Esophagus muscularis mucosa (tissue), 3 donors: ENCODE measurements around the gene ADISSP.

ENCODE experiments used
- POLR2A ChIP-seq: fragments of 450-650 bp; IDR thresholded peaks from one replicate; pipeline ENCODE4 v1.6.1; 2017; ENCODE audit warnings: antibody characterized with exemption, moderate library complexity, mild to moderate bottlenecking, low read depth
- TF ChIP-seq, protein P1 (sequence below), 3 experiments: fragments of 200-600 bp in 2 of 3; fragments of 450-650 bp in 1 of 3; sonication (generic) in 2 of 3; IDR thresholded peaks; one replicate each; pipeline ENCODE4 v1.5.1; 2017 to 2019; ENCODE audit warnings: antibody characterized with exemption in 3 of 3, mild to moderate bottlenecking in 2 of 3, moderate library complexity in 1 of 3

DNA sequence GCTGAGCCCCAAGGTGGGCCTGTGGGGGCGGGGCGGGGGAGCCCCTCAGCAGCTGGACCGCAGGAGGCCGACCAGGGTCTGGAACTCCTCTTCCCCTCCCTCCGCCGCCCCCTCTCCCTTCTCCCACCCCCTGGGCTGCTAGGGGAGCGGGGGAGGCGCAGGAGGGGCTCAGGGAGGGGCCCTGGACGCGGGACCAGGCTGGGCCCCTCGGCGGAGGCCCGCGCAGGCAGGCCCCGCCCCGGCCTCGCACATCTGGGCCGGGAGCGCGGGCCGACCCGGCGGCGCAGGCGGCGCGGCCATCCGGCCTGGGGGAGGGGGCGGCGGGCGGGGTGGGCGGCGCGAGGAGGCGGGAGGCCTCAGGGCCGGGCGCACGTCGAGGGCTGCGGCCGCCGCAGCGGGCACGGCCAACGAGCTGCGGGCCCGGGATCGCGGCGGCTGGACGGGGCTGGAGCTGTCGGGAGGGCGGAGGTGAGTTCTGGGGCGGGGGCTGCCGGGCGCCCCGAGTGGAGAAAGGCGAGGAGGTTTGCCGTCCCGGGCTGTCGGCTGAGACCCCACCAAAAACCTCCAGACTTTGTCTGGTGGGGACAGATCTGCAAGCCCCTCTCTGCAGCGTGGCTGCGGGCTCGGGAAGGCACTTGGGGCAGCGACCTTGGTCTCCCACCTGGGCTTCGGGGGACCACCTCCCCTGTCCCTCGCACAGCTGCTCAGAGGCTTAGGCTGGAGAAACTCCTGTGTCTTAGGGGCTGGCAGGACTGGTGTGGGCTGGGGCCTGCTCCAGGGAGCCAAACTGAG lies 35.0 kb downstream of the ADISSP start, which contains the start of gene HSPA12B:
- TF ChIP-seq, protein P1, sequence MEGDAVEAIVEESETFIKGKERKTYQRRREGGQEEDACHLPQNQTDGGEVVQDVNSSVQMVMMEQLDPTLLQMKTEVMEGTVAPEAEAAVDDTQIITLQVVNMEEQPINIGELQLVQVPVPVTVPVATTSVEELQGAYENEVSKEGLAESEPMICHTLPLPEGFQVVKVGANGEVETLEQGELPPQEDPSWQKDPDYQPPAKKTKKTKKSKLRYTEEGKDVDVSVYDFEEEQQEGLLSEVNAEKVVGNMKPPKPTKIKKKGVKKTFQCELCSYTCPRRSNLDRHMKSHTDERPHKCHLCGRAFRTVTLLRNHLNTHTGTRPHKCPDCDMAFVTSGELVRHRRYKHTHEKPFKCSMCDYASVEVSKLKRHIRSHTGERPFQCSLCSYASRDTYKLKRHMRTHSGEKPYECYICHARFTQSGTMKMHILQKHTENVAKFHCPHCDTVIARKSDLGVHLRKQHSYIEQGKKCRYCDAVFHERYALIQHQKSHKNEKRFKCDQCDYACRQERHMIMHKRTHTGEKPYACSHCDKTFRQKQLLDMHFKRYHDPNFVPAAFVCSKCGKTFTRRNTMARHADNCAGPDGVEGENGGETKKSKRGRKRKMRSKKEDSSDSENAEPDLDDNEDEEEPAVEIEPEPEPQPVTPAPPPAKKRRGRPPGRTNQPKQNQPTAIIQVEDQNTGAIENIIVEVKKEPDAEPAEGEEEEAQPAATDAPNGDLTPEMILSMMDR (IDR thresholded peaks at IDR 0.05), result no peak
- no peak for TF ChIP-seq POLR2A
